Ureter (tissue), 1 donor: ENCODE measurements around the gene ACO2. TPM values are rescaled to one million over a fixed set of nuclear protein-coding genes. Genes with fewer than 3 reads are reported as not detected.
A peak's percentile ranks its signal among the peaks of the same experiment; 100 is the strongest.
"Not testable (repeated sequence)": the region's sequence is repeated elsewhere in the genome, so short reads cannot be mapped to it uniquely, and the experiment has no call there.

ENCODE experiments used
- DNase-seq: peaks from one replicate; pipeline ENCODE4 v3.0.0-alpha.2; 2020; ENCODE audit warnings: low spot score
- total RNA-seq: library from RNA; stranded (reverse); gene quantifications from one replicate; pipeline ENCODE4 v1.2.4, GENCODE V29; 2023
- donor health status: DM: yes; HTN: yes; CAD: no.

Gene ACO2
- total RNA-seq, 1 donor from 2014 or later, result 121 TPM

DNA sequence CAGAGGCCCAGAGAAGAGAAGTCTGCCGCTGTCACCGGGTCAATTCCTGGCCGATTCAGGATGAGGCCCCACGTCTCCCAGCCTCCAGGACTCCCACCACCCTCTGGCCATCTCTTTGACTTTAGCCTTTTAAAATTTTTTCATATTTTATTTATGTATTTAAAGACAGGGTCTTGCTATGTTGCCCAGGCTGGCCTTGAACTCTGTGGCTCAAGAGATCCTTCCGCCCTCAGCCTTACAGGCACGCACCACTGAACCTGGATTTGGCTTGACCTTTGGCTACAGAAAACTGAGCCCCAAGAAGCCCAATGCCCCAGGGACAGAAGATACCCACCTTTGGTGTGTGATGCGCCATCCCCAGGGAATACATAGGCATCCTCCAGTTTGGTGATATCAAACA, 71.4 kb downstream of the ACO2 start:
- no peak for DNase-seq

DNA sequence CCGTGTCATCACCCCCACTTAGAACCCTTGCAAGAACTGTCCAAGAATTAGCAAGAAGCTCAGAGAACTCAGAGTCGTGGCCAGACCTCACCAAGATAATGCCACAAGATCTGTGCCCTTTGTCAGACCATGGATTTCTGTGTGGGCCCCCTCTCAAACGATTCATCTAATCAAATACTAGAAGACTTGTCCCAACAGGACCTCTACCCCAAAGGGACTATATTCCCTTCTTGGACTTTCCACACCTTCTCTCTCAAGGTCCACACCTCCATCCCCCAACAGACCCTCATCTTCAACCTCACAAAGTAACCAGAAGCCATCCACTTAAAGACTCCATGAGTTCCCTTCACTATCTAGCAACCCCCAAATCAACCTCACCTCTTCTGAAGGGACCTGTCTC, 72.6 kb downstream of the ACO2 start:
- no peak for DNase-seq

DNA sequence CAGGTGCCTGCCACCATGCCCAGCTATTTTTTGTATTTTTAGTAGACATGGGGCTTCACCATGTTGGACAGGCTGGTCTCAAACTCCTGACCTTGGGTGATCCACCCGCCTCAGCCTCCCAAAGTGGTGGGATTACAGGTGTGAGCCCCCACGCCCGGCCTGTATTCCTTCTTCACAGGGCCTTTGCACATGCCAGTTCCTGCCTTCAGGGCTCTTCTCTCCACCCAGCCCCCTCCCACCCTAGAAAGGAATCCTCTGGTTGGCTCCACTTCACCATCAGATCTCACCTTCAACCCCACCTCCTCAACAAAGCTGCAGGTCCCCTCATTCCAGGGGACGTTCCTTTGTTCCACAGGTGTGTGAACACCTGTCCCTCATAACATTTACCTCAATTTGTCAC, 73.3 kb downstream of the ACO2 start:
- no peak for DNase-seq

DNA sequence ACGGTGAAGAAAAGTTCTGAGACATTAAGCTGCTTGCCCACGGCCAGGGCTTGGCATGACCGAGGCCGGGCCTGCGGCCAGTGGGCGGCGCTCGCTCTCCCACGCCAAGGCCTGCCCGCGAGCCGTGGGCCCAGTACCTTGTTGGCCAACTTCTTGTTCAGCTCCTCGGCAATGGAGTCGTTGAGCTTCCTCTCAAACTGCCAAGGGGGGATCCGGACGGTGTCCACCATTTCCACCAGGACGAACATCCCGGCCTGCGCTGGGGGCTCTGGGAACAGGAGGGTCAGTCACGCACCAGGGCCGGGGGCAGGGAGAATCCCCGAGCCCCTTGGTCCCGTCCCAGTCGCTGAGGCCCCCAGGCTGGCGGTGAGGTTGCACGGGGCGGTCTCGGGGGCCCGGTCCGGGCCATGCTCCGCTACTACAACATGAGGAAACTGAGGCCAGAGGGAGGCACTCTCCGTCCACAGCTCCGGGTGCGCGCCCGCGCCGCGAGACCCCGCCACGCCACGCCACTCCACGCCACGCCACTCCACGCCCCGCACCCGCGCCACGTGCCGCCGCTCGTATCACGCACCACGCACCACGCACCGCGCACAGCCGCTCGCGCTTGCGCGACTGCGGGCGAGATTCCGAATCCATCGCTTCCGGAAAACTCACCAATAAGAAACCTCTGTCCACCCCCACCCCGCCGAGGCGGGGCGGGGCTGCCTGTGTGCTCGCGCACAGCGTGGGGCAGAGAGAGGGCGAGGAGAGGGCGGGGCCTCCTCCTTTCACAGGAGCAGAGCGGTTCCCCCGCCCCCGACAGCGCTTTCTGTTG, 75.1 kb downstream of the ACO2 start, which contains the start of gene POLR3H:
TSS of gene POLR3H (minus strand) at position 617 of the 817 bp plus-strand sequence. CDS start at position 248, 369 bp downstream.
- peak; percentile 97 for DNase-seq

DNA sequence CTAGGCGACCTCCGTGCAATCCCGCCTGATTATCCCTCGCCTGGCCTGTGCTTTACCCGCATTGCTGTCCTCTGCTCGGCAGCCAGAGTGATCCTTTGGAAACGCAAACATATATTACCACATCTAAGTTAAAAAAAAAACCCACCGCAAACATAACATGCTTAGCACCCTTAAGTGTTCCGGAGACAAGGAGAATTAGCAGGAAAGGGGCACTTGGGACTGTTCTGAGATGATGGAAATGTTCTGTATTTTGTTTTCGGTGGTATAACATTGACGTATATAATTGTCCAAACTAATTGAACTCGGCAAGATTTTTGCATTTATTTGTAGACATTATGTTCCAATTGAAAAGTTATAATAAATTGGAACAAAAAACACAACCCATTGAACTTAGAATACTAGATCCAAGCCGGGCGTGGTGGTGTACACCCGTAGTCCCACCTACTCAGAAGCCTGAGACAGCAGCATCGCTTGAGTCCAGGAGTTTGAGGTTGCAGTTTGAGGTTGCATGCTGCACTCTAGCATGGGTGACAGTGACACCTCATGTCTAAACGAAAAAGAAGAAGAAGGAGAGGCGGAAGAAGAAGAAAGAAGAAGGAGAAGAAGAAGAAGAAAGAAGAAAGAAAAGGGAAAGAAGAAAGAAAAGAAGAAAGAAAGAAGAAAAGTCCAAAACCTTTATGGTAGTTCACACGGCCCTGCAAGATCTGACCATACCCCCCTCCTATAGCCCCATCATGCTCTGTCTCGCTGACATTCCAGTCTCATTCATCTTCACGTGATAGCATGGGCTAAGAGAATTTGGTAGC, 76.0 kb downstream of the ACO2 start:
- DNase-seq, result no peak

DNA sequence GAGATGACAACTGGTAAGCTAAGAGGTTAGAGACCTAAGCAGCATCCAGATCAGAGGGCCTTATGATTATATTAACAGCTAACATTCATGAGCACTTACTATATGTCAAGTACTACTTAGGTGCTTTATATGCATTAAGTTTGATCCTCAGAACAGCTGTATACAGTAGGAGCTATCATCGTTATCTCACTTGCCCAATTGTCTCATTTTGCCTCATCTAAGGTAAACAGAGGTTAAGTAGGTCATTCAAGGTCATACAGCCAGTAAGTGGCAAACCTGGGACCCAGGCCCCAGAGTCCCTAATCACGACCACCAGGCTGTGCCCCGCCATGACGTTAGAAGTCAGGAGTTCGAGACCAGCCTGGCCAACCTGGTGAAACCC, 79.9 kb downstream of the ACO2 start:
- DNase-seq, result no peak

DNA sequence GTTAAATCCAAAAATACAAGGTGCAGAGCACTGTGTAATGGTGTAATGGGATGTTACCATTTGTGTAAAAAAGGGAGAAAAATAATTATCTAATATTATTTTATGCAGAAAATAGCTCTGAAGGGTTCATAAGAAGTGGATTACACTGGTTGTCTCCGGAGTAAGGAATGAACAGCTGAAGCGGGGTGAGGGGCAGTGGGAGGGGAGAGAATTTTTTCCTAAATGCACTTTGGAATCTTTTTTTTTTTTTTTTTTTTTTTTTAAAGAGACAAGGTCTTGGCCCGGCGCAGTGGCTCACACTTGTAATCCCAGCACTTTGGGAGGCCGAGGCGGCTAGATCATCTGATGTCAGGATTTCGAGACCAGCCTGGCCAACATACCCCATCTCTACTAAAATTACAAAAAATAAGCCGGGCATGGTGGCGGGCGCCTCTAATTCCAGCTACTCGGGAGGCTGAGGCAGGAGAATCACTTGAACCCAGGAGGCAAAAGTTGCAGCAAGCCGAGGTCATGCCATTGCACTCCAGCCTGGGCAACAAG, 82.1 kb downstream of the ACO2 start:
- no peak for DNase-seq

DNA sequence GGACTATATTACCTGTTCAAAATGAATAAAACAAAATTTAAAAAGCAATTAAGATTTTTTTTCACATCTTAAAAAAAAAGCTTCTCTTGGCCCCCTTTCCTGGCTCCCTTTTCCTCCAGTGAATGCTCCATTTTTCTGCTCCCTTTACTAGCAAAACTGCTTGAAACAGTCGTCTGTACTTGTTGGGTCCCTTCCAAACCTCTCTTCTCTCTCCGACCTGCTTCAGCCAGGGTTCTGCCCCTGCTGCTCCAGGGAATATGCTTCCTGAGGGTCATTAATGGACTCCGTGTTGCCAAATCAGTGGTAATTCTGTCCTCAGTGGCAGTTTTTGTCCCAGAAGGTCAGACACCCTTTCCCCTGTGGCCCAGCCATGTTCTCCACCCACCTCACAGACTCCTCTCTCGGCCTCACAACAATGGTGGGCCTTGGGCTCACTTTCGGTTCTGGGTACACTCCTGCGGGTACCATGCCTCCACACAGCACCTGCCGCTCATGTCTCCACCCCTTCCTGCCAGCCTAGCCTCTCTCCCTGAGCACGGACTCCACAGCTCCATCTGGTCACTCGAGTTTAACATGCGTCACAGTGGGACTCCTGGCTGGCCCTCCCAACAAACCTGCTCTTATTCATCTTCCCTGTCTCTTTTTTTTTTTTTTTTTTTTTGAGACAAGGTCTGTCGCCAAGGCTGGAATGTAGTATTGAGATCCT, 83.1 kb downstream of the ACO2 start:
- DNase-seq, result no peak

DNA sequence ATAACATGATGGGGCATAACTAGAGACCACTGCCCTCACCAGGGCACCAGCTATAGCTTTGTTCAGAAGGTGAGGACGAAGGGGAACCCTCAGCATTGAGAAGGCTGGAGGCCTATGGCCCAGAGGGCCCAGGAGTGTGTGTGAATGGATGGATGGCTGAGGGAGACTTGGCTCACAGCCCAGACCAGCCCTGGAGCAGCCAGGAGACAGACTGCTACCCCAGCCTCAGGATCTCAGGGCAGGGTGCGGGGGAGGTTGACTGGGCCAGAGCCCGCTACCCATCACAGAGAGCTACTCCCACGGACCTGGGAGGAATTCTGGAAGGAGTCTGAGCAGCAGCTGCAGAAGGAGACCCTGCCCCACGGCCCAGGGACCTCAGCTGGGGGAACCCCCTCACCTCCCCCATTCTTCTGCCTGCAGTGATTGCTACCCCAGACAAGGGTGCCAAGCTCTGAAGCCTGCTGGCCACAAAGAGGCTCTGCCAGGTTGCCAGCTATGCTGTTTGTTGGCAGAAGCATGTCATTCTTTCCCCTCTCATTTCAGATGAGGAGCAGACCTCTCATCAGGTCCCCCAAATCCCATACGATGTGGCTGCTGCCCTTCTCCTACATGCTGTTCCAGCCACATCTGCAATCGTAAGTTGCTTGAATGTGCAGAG, 86.5 kb downstream of the ACO2 start:
- DNase-seq, result no peak

DNA sequence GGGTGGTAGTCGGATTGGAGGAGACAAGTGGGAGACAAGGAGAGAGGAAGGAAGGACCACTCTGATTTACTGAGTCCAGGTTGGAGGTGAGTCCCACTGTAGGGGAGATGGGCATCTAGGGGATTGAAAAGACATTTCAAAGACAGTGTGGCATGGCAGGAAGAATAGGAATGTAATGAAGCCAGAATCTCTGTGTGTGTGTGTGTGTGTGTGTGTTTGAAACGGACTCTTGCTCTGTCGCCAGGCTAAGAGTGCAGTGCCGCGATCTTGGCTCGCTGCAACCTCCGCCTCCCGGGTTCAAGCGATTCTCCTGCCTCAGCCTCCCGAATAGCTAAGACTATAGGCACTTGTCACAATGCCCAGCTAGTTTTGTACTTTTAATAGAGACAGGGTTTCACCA, 87.6 kb downstream of the ACO2 start:
- no peak for DNase-seq

DNA sequence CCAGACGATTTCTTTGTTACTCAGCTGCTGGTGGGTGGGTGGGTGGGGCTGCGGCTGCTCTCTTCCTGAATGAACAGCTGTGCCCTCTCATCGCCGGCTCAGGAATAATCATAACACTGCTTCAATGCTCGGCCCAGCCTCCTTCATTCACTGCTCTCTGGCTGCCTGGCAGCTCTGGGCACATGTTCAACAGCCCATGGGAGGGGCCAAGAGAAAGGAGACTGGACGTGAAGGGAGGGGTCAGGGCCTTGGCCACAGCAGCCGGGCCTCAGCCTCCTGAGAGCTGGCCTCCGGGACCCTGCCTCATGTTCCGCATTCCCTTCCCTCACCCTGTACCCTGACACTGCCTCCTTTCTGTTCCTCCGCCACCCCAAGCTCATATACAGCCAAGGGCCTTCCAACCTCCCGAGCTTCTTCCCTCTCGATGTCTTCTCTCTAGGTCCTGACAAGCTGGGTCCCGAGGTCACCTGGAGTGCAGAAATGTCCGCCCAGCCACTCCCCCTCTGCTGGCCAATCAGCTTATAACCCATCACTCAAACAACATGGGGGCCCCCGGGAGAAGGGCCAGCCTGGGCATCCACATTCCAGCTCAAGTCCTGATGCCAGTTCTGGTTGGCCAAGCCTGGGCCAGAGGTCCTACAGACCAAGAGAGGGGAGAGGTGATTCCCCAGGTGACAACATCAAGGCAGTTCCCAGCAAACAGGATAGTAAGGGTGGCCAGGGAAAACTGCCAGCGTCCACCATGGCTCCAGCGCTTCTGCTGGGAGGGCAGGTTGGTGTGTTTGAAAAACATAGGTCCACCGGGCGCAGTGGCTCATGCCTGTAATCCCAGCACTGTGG, 88.7 kb downstream of the ACO2 start:
- DNase-seq, result peak; percentile 72

DNA sequence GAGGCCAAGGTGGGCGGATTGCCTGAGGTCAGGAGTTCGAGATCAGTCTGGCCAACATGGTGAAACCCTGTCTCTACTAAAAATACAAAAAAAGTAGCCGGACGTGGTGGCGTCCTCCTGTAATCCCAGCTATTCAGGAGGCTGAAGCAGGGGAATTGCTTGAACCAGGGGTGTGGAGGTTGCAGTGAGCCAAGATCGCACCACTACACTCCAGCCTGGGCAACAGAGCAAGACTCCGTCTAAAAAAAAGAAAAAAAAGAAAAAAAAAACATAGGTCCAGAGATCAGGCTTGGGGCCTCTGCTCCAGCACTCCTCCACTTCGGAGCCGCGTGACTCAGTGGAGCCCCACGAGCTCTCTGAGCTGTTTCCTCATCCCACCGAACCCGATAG, 89.3 kb downstream of the ACO2 start:
- not testable (repeated sequence) for DNase-seq

DNA sequence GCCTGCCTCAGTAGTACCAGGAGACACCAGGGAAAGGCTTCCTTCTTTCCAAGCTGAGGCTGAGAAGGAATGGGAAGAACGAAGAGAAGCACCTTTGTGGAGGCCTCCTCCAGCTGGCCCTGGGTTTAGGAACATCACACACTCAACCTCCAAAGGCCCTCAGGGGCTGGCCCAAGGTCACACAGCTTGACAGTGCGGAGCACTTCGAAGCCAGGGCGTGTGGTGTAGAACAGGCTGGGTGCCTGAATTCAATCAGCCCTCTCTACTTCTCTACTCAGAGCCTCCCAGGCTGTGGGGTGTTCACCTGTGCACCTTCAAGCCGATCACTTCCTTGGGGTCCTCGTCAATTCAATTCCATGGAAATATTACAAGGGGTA, 91.2 kb downstream of the ACO2 start:
- no peak for DNase-seq

DNA sequence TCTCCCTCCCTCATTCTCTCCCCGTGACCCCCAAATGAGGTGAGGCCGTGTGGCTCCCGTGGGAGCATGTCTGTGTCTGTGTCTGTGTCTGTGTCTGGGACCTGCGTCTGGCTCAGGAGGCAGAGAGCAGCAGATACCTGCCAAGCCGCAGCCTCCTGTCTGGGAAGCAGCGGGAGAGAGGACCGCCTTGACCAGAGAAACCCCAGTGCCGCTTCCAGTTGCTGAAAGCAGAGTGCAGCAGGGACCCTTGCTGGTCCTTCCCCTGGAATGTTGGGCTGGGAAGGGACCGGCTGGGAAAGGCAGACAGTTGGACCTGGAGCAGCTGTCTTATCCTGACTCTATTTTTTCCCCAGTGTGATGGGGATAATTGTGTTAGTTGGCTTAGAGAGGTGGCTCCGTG, 92.4 kb downstream of the ACO2 start:
- no peak for DNase-seq

DNA sequence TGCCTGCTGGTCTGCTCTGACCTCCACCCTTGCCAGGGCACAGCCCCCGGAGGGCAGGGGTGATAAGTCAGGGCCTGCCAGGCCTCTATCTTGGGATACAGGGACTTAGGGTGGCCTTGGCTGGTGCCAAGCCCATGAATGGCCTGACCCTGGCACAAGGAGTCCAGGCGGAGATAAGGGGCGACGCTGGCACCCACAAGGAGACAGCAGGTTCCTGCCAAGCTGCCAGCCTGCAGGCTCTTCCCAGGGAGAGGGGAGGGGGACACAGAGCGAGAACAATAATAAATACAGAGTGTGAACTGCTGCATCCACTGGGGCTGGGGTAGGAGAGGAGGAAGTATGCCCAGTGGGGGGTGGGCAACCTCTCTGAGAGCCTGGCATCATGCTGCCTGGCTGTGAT, 92.9 kb downstream of the ACO2 start:
- no peak for DNase-seq

DNA sequence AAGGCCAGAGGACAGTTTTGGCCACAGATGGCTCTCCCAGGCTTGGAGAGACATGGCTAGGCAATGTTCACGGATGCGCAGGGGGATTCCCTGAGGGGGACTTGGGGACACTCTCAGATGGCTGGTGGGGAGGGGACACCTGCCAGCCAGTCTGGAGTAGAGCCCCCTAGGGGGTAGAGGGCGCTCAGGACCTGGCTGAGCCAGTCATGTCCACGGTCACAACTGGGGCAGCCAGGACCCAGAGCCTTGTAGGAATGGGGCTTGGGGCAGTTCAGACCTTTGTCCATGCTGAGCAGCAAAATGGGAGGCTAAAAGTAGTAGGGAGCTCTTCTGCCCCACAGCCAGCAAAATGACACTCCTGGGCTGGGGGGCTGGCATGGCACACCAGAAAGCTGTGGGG, 93.5 kb downstream of the ACO2 start:
- DNase-seq, result no peak

DNA sequence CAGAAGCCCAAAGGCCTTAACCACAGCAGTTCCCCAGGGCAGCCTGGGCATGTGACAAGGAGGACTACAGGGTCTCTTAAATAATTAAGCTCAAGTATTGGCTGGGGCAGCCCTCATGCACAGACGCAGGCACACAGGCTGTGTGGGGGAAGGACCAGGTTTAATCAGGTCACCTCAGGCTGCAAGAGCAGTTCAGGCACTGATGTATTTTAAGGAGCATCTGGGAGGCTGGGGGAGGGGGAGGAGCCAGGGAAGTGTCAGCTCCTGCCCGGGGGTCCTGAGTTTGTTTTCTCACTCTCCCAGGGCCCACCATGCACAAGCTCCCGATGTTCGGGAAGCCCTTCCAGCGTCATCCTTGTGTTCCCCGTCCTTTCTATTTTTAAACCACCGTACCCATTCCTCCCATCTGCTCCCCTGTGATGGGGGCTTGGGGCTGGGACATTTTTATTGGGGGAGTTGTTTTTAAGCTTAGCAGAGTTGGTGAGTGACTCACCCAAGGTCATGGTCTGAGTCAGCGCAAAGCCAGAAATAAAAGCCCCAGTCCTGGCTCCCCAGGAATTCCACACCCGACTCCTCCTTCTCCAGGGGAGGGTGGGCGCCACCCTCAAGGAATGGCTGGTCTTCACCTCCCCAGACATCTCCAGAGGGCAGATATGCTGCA, 94.3 kb downstream of the ACO2 start:
- no peak for DNase-seq

DNA sequence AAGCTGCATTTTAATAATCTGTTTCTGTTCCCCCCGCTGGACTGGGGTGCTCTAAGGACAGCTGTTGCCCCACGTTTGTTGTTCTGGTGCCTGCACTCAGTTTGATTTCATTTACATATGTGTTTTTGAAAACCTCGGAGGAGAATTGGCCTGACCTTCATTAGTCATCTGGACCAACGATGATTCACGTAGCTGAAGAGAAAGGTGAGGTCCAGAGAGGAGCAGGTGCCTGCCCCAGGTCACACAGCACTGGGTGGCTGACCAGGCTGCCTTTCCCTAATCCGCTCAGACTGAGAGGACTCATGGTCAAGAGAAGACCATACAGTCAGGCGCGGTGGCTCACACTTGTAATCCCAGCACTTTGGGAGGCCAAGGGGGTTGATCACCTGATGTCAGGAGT, 95.6 kb downstream of the ACO2 start:
- no peak for DNase-seq

DNA sequence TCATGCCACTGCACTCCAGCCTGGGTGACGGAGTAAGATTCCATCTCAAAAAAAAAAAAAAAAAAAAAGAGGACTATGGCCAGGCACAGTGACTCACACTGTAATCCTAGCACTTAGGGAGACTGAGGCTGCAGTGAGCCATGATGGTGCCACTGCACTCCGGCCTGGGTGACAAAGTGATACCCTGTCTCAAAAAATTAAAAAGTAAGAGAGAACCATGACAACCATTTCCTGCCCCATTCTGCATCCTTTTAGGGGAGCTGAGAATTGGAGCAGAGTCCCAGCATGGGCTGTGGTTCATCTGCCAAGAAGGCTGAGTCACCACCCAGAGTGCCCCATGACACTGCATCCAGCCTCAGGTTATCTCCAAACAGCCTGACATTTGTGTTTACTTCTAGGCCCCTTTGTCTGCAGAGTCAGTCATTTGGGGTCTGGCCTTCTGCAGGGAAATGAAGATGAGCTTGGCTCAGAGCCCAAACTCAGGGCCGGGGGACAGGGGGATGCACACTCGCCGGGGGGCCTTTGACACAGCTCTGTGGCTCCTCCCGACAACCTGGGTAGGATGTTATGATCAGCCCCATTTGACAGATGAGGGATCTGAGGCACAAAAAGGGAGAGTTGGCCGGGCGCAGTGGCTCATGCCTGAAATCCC, 96.6 kb downstream of the ACO2 start:
- no peak for DNase-seq

DNA sequence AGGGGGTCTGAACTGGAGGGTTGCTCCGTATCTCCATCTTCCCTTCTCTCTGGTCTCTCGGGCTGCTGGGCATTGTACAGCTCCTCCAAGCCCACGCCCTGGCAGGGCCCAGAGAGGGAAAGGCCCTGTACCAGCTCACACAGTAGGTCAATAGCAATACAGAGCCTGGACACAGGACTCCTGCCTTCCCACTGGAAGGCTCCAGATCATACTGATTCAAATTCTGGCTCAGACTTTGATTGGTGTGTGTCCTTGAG, 98.5 kb downstream of the ACO2 start:
- no peak for DNase-seq
